Amygdala (tissue), 56 donors: Measurements from ENCODE around the gene CLMN.

Experiments
- DNase-seq, 56 donors: peaks; one replicate each; lab custom pipeline; 2025; lab: John Stamatoyannopoulos, UW

The CLMN gene

DNA sequence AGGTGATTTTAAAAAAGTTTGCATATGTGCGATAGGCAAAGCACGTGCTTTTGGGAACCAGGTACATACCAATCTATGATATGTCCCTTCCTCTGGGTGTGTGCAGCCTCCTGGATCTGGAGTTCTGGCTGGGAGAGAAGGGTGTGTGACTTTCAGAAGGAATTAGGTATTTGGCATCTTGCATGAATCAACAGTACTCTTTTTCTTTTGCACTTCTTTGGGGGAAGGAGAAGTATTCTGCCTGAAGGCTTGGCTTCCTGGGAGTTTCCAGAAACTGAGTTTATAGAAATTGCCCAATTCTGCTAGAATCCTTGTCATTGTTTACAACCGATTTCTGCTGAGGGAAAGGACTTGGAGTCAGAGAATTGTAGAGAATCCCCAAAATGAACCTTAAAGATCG lies 2.9 kb upstream of the CLMN start:
- DNase-seq, result no peak

DNA sequence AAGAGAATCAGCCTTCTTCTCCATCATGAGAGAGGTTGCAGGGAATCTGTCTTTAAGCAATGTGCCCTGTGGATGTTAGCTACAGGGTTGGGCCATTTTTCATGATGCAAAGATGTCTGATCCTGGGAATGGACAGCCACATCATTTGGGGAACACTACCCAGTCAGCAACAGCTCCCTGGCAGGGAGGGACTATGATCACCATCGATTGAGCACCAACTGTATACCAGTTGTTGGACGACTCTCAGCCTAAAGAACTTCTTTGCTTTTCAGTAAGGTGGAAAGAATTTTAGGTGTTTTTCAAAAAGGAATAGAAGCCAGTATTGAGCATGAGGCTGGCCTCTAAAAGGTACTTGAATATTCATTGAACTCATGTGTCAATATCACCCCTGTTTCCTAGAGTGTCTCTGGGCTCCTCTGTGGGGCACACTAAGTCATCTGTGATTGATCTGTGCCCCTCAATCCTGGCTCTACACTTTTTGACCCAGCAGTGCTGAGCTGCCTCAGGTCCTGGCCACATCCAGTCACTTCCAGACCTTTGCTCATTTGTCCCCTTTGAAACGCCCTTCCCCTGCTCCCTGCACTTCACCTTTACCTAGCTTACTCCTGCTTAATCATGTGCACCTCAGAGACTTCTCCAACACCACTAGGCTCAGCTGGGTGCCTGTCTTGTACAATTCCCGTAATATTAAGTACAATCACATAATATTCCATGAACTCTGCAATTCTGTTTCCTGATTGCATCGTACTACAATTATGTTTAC lies 2.2 kb upstream of the CLMN start:
- DNase-seq, result no peak

DNA sequence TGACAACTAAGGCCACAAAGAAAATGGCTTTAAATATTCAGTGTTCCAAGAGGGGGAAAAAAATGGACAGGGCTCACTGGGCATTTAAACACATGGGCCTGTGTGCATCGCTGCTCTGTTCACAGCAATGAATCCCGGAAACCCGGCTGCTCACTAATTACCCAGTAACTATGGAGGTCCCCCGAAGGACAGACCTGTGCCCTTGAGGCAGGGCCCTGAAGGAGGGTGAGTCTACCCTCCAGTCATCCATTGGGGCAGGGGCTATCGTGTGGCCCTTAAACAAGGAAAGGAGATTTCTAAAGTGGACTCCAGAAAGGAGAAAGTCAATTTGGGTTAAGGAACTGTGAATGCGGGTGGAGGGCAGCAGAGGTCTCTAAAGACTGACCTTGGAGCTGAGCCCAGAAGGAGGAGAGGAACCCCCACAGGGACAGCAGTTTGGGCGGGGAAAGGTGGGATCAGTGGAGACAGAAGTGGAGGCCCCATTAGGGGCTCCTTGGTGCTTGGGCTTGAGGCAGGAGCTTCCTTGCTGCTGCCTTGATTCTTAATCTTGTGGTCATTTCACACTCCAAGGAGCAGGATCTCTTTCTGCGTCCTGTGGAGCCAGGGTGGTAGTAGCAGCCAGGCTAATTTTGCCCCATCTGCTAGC lies 1.4 kb upstream of the CLMN start:
- DNase-seq, result no peak

DNA sequence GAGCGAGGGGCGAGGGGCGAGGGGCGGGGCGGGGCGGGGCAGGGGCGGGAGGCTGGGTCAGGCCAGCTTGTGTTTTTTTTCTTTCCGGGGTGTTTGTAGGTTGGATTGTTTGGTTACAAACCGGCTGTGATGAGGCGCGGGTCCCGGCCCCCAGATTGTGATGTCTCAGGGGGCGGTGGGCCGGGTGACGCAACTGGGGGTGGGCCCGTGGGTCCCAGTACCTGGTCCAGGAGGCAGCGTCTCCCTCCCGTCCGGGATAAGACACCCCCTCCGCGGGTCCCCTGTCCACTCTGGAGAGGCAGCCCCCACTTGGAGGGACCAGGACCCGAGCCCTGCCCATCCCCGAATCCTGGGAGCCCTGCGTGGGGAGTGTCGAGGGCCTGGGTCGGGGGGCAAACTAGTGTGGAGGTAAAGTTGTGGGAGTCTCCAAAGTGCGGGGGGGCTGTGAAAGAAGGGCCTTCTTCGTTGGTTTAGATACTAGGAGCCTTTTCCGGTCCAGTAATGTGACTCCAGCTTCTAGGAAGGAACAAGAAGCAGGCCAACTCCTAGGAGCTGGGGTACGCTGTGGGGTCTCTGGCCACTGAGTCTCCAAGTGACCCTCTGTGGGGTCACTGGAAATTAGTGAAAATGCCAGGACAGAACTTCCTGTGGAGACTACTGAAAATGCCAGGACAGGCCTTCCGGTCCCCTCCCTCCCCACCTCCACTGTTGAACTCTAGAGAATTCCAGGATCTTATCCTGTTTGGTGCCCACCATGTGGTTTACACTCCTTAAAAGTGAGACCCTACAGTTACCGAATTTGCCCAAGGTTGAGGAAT lies 579 bp upstream of the CLMN start:
- peak in 2 of 56 donors; percentile 36 to 50 for DNase-seq

DNA sequence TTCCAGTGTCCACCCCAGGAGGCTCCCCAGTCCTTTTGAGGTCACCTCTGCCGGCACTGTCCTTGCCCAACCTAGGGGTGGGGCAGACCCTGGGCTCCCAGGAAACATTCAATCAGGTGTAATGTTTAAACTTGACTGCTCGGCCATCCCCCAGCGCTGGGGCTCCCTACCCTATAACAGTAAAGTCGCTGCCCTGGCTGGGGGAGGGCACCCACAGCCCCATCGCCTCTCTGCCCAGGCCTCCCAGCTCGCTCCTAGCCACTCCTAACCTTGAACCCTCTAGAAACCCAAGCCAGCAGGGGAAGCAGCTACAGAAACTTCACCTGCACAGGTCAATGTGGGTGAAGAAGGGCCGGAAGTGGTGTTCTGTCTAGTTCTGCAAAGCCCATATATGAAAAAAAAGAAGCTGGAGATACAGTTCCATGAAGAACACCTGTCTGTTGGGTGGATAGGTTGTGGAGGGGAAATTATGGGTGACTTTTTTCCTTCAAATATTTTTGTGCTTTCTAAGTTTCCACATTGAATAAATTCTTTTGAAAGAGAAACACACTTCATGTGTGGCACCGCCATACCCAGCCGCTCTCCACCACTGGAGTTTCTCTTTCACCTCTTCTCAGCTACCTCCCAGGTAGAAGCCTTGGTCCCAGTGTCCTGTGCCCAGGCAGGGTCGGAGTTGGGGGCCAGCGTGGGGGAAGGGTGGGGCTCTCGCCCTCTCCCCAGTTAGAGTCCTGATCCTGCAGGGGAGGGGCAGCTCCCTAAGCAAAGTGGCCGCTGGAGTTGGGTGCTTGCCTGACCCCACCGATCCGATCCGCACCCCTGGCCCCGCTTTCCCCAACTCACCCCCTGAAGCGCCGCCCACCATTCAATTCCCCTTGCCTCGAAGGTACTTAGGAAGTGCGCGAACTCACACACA lies 1.1 kb downstream of the CLMN start:
- peak in 1 of 56 donors; percentile 77 for DNase-seq

DNA sequence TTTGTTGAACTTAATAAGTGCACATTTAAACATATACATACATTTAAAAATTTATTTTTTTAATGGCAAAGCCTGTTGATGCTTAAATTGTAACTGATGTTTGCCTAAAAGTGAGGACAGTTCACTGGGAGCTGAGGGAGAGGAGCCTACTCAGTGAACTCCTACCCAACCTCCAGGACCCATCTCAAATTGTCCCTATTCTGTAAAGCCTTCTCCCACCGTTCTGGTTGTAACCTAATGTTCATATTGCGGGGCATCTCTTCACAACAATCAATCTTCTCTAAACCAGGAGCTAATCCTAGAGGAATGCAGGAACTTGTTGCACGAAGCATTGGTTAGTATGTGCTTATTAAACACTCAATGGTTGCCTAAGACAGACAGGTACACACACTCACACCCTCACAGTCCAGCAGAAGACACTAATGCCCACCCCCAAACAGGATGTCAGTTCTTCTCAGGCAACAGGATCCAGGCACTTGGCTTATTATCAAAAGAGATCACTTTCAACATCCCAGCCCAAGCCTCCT lies 1.8 kb downstream of the CLMN start:
- DNase-seq, result no peak

DNA sequence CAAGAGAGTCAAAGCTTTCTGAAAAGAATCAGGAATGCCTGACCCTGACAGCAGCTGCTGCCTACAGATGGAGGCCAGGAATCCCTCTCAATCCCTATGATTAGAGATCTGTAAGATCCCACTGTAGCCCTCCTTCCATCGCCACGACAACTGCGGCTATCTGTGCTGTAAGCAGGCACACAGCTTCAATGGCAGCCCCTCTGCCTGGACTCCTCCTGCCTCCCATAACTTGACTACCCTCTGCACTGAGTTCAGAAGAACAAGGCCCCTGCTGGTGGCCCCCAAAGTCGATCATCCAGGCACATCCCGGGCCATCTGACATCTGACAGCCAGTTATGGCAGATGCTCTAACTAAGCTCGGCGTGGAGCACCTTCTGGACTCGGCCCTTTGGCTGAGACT lies 2.9 kb downstream of the CLMN start:
- DNase-seq, result no peak

DNA sequence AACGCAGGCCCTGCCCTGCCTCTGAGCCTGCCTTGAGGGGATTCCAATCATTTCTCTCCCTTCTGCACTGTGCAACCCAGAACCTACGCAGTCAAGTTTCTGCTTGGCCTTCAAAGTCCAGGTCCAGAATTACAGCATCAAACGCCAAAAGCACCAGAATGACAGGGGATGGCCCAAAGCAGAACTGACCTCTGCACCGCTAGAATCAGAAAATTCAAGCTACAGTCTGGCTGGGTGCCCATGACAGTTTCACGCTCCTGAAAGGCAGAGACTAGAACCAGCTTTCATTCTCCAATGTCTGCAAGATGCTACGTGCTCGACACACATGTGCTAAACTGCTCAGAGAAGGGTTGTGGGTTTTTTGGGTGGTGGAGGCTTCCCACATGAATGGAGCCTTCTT lies 4.1 kb downstream of the CLMN start:
- DNase-seq, result no peak

DNA sequence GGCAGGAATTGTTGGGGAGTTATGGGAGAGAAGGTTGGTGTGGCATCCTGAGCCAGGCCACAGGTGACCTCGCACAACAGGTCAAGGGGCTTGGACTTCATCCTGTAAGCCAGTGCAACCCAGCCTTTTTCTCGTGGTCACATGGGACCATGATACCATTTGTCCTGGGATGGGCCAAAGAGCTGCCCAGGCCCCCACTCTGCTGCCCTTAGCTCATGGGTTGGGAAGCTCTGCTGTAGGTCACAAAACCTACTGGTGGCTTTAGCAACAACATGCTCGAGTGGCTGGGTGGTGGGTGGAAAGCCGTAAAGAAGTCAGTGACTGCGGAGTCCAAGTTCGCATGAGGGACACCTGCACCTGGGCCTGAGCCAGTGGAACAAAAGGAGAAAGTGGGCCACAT lies 4.6 kb downstream of the CLMN start:
- no peak for DNase-seq

DNA sequence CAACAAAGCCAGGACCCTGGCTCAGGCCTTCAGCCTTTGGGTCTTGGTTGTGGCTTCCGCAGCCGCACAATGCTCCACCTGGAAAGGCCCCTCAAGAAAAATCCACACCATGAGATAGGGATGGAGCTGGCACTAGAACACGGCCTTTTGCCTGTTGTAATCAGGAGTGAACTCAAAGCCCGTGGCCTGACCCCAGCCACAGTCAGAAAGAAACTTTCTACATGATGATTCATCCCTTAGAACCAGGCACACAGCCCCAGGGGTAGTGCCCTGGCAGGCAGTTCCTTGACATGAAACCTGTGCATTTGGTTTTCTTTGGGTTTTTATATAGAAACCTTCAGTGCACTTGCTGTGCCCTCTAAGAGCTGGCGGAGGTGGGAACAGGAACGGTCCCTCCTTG lies 5.1 kb downstream of the CLMN start:
- DNase-seq, result no peak

DNA sequence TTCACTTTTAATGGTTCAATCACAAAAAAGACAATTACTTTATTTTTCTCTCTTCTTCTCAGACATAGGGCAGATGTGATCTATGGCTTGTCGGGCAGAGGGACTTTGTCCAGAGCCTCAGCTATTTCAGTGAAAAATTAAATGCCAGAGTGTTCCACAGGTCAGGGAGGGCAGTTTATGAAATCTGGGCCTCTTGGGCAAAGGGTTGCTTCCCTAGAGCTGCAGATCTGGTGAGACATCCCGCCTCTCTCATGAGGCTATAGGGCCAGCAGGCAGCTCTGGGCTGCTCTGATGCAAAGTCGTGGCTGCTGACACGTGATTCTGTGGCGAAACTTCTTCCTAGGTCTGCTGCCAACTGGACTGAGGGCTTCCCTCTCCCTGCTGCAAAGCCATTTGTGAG lies 6.0 kb downstream of the CLMN start:
- peak in 35 of 56 donors; percentile 26 to 81 (median 51) for DNase-seq

DNA sequence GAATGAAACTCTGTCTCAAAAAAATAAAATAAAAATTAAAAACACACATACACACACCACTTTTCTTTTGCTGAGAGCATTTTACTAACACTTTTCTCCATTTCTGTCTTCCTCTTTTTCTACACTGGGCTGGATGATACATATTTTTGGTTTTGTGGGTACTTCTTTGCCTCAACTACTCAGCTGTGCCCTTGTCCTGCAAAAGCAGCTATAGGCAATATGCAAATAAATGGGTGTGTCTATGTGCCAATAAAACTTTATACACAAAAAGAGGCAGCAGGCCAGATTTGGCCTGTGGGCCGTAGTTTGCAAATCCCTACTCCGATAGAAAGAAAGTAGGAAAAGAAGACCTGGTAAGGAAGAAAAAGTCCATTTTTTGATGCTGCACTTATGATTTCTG lies 6.5 kb downstream of the CLMN start:
- no peak for DNase-seq

DNA sequence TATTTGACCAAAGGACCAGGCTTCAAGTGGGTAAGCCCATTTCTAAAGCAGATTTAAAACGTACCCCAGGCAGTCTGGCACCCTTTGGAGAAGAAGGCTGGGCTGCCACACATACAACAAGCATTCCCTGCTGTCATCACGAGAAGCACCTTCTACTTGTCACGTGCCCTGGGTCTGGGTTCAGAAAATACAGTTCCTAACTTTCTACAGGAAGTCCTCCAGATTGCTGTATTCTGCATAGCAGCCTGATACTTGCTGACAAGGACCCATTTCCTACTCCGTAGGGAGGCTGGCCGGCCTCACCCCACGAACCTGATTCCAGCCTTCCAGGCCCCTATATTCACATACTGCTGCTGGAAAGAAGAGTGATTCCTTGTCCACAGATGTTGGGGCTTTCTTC lies 7.4 kb downstream of the CLMN start:
- DNase-seq, result no peak

DNA sequence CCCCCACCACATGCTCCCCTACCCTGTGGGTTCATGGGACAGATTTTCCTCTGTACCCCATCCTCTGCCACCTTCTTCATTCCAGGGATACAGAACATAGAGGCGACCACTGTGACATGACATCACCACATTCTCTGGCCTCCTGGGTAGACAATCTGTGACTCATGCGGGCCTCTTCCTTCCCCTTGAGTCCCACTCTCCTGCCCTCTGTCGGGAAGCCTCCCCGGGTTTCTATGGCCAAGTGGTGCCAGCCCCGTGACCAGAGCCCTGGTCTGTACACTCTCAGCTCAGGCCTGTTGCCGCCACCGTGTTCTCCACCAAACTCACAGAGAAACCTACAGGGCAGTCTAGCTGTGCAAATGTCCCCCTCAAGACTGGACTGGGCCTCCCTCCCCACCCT lies 8.0 kb downstream of the CLMN start:
- DNase-seq, result peak in 1 of 56 donors; percentile 56

DNA sequence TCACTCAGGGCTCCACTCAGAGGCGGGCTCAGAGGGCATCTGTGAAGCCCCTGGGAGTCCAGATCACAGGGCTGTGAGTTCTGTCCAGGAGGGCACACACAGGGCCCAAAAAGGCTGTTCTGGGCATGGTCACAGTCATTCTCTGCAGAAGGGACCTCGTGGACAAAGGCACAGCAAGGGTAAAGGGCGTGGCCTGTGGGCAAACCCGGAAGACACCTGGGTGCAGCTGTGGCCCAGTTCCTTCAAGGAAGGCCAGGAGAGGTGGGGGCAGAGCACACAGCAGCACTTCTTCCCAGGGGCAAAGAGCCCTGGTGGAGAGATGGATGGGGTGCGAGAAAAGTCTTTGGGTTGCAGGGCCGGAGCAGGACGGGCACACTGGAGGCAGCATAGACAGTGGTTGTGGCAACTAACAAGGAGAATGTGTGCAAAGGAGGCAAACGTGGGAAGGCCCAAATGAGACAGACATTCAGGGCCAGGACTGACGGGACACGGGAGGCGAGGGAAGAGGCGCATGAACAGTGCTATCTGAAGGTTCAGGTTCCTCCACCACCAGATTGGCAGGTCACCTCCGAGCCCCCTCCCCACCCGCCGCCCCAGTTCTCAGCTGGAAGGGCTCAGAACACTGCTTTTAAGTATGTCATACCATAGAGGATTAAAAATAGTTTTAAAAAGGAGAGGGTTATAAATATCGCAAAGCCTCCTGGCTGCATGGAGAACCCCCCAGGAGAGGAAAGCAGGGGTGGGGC lies 8.9 kb downstream of the CLMN start:
- DNase-seq, result no peak

DNA sequence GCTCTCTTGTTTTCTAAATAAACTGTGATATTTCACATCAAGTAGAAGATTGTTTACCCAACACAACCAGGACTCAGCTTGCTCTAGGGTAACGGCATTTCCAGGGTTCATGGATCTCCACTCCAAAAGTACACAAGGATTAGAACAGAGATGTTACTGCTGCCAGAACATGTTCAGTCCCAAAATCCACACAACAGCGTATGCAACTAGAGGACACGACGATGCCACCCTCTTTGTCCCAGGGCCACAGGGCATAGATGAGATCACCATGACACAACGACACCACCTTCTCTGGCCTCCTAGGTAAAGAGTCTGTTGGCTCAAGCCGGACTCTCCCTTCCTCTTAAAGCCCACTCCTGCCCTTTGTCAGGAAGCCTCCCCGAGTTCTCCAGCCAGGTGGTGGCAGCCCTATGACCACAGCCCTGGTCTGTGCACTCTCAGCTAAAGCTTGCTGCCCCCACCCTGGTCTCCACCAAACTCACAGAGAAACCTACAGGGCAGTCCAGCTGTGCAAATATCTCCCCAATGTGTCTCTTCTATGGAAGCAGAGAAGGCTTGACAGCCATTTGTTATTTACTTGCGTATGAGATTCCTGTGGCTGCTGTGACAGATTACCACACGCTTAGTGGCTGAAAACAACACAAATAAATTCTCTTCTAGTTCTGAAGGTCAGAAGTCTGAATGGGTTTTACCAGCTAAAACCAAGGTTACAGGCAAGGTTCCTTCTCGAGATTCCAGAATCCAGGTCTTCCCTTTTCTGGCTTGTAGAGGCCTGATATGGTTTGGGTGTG lies 10.3 kb downstream of the CLMN start:
- no peak for DNase-seq

DNA sequence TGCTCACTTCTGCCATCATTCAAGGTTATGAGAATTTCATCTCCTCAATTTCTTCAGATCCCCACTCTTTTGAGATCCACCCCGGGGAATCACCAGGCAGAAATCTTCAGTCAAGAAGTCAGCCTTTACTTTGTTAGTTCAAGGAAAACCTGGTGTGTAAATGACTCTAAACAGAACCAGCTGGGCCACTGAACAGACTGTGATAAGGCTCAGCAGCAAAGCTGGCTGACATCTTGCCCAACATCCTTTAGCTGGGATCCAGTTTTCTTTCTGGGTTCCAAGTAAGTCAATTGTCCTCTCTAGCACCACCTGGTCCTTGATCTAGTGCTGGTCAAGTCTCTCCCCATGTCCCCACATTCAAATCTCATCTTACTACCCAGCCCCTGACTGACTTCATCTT lies 11.6 kb downstream of the CLMN start:
- no peak for DNase-seq

DNA sequence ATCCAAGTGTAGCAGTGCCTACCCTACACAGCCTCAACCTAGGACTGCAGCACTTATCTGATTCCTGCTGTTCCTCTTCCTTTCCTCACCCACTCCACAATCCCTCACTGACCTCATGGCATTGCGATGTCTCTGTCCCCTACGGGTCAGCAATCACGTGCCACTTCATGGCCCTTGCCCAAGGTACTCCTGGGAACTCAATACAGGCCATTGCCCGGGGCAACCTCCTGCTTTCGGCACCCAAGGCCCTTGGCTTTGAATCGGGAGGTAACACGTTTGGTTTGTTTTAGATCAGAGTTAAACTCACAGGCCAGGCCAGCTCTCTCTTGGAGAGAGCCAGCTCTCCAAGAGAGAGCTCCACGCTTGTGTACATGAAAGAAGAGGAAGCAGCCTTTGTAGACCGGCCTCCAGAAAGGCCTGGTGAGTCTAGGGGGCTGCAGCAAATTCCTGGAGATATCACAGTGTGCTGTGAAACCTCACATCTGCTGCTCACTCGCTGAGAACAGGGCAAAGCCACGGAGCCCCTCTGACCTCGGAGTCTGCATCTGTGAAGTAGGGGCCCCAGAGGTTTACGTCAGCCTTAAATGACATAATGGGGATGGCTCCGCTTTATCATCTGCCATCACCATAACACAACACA lies 12.2 kb downstream of the CLMN start:
- peak in 12 of 56 donors; percentile 20 to 57 (median 32) for DNase-seq
